Endodermal cell (in vitro differentiated cells): ENCODE measurements around the gene MYCN. TPM values are rescaled to one million over a fixed set of nuclear protein-coding genes. Genes with fewer than 3 reads are reported as not detected.
A peak's percentile ranks its signal among the peaks of the same experiment; 100 is the strongest.

Experiments
- DNase-seq: peaks from one replicate; pipeline ENCODE4 v3.0.0-alpha.2; 2017
- H3K27ac ChIP-seq: 2 replicates; pipeline ENCODE4 v1.5.1; 2013; ENCODE audit warnings: mild to moderate bottlenecking, low read depth, low read length, moderate library complexity
- H3K27me3 ChIP-seq: 2 replicates; pipeline ENCODE4 v1.6.1; 2013; ENCODE audit warnings: mild to moderate bottlenecking, low read length, moderate library complexity; ENCODE audit not compliant: insufficient read depth, control insufficient read depth, poor library complexity, severe bottlenecking
- H3K36me3 ChIP-seq: 2 replicates; pipeline ENCODE4 v1.7.0; 2013; ENCODE audit warnings: mild to moderate bottlenecking, low read length, moderate library complexity; ENCODE audit not compliant: control insufficient read depth, insufficient read depth
- H3K4me1 ChIP-seq: one replicate; pipeline ENCODE4 v1.7.0; 2013; ENCODE audit warnings: low read length; ENCODE audit not compliant: control insufficient read depth, insufficient read depth
- H3K4me3 ChIP-seq: 2 replicates; pipeline ENCODE4 v1.5.1; 2013; ENCODE audit warnings: mild to moderate bottlenecking, low read length, moderate library complexity
- H3K9ac ChIP-seq: 2 replicates; pipeline ENCODE4 v1.6.1; 2013; ENCODE audit warnings: mild to moderate bottlenecking, low read length, moderate library complexity; ENCODE audit not compliant: poor library complexity, severe bottlenecking; ENCODE audit errors: extremely low read depth
- H3K9me3 ChIP-seq: 2 replicates; pipeline ENCODE4 v1.6.1; 2013; ENCODE audit warnings: mild to moderate bottlenecking, low read length, moderate library complexity; ENCODE audit not compliant: control insufficient read depth
- H3K27ac Mint-ChIP-seq: 2 replicates; pipeline ENCODE4 v1.8.0; 2020; ENCODE audit warnings: mixed read lengths
- H3K27me3 Mint-ChIP-seq: 2 replicates; pipeline ENCODE4 v1.8.0; 2021; ENCODE audit warnings: mild to moderate bottlenecking, mixed read lengths; ENCODE audit not compliant: insufficient read depth
- H3K36me3 Mint-ChIP-seq: 2 replicates; pipeline ENCODE4 v1.8.0; 2020; ENCODE audit warnings: low read depth, mixed read lengths
- H3K4me1 Mint-ChIP-seq: 2 replicates; pipeline ENCODE4 v1.8.0; 2020; ENCODE audit warnings: mixed read lengths
- H3K4me3 Mint-ChIP-seq: 2 replicates; pipeline ENCODE4 v1.8.0; 2020; ENCODE audit warnings: mild to moderate bottlenecking, moderate library complexity, mixed read lengths
- H3K9me3 Mint-ChIP-seq: 2 replicates; pipeline ENCODE4 v1.8.0; 2020; ENCODE audit warnings: mild to moderate bottlenecking, mixed read lengths
- CTCF ChIP-seq: fragments of 200-600 bp; sonication (generic); conservative IDR thresholded peaks from 2 replicates; pipeline ENCODE4 v1.5.0; 2021; ENCODE audit warnings: antibody characterized with exemption, mild to moderate bottlenecking
- WGBS, 2 experiments: methylation state at CpG; one replicate each; pipeline versions ENCODE4 v1.1.5 to v1.1.7; 2013; ENCODE audit warnings: missing lambda C conversion rate in 2 of 2, mixed read lengths in 1 of 2; ENCODE audit not compliant: insufficient coverage in 1 of 2, insufficient read length in 1 of 2; 5-methylcytosine and 5-hydroxymethylcytosine counted together
- total RNA-seq, 2 donors: library from RNA; stranded (reverse); fragmentation: NEBNext Ultra II Directional in 1 of 2; extraction: Animal tissue kit (Norgen Biotek cat#: 25700) in 1 of 2; gene quantifications; 2 replicates in 1 of 2; 3 replicates in 1 of 2; pipeline ENCODE4 v1.2.1, GENCODE V29; 2021

The MYCN gene
- total RNA-seq, 2 donors from 2014 or later: 36.8 to 52.3 TPM

GRCh38 chr2:15939556-15939853 is 845 bp upstream of the MYCN start:
- Histone ChIP-seq H3K27ac (peak overlapping the region; percentile 98), H3K9ac (no peak overlapping the region), H3K4me1 (no peaks in the 10 kb centered on the region), H3K36me3 (peaks cover 2% of the 10 kb centered on the region), H3K9me3 (no peaks in the 10 kb centered on the region), H3K27me3 (peaks cover 11% of the 10 kb centered on the region), H3K4me3 (peak overlapping the region; percentile 87)
- 5 to 6% methylated on average over 5 to 21 of the region's 21 CpGs for WGBS, 2 experiments
- H3K4me3 Mint-ChIP-seq: peak overlapping the region; percentile 97
- no peaks in the 10 kb centered on the region for H3K9me3 Mint-ChIP-seq
- DNase-seq: no peak
- H3K27me3 Mint-ChIP-seq: peaks cover 10% of the 10 kb centered on the region
- H3K4me1 Mint-ChIP-seq: peaks cover 15% of the 10 kb centered on the region
- H3K36me3 Mint-ChIP-seq: peaks cover 16% of the 10 kb centered on the region
- TF ChIP-seq CTCF: peak; percentile 96
- no peak overlapping the region for H3K27ac Mint-ChIP-seq

- peak overlapping the region; percentile 64 for H3K9ac ChIP-seq
- peak overlapping the region; percentile 92 for H3K27ac Mint-ChIP-seq
- 0% methylated on average over 18 to 52 of the region's 52 CpGs for WGBS, 2 experiments
These were observed 521 bp downstream of the MYCN start for GRCh38 chr2:15940661-15941480.

GRCh38 chr2:15941481-15941850 is 1.1 kb downstream of the MYCN start:
- DNase-seq: peak; percentile 88
- Mint-ChIP-seq H3K4me3 (peak overlapping the region; percentile 97), H3K27me3 (peaks cover 10% of the 10 kb centered on the region), H3K9me3 (no peaks in the 10 kb centered on the region), H3K36me3 (peaks cover 36% of the 10 kb centered on the region), H3K27ac (peak overlapping the region; percentile 92), H3K4me1 (peaks cover 17% of the 10 kb centered on the region)
- H3K9me3 ChIP-seq: no peaks in the 10 kb centered on the region
- WGBS, 2 experiments: 0% methylated on average over 14 of the region's 14 CpGs; no CpG with 5 or more reads in 1 of the 2 experiments
- peak overlapping the region; percentile 50 for H3K27ac ChIP-seq
- TF ChIP-seq CTCF: no peak
- peak overlapping the region; percentile 87 for H3K4me3 ChIP-seq
- peak overlapping the region; percentile 64 for H3K9ac ChIP-seq
- H3K36me3 ChIP-seq: peaks cover 19% of the 10 kb centered on the region
- H3K27me3 ChIP-seq: peaks cover 11% of the 10 kb centered on the region
- H3K4me1 ChIP-seq: no peaks in the 10 kb centered on the region

More at GRCh38 chr2:15940661-15941480, 521 bp downstream of the MYCN start:
- Histone ChIP-seq H3K36me3 (peaks cover 14% of the 10 kb centered on the region), H3K4me3 (peak overlapping the region; percentile 87), H3K27me3 (peaks cover 11% of the 10 kb centered on the region), H3K27ac (peak overlapping the region; percentile 98), H3K9me3 (no peaks in the 10 kb centered on the region), H3K4me1 (no peaks in the 10 kb centered on the region)
- Mint-ChIP-seq H3K27me3 (peaks cover 10% of the 10 kb centered on the region), H3K36me3 (peaks cover 30% of the 10 kb centered on the region), H3K4me1 (peaks cover 17% of the 10 kb centered on the region), H3K9me3 (no peaks in the 10 kb centered on the region), H3K4me3 (peak overlapping the region; percentile 97)
- DNase-seq: no peak
- TF ChIP-seq CTCF: peak; percentile 10
